Measurements from ENCODE around the gene PGAM5.

PGAM5 gene

GRCh38 chr12:132716356-132716755 is 5.7 kb downstream of the PGAM5 start:
- H3K4me3 ChIP-seq (ENCODE audit: low read depth, low read length), result no peak overlapping the region
- no peak for TF ChIP-seq CTCF (conservative IDR thresholded peaks at IDR 0.05; ENCODE audit: low read depth, low read length)
- DNase-seq (ENCODE audit: low read depth), result no peak

DNA sequence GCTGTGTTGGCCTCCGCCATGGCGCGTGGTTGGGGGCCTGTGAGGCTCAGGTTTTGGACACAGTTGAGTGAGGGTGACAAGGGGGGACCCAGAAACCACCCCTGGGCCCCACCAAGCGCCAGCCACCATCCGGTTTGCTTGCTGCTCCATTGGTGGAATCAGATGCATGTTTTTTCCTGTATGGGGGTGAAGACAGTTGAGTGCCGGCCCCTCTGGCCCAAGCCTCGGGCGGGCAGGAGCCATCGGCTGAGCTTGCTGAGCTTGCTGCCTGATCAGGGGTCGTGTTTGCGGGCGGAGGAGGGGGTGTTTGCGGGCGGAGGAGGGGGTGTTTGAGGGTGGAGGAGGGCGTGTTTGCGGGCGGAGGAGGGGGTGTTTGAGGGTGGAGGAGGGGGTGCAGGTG is 6.4 kb downstream of the PGAM5 start:
- H3K4me3 ChIP-seq (ENCODE audit: low read depth, low read length), result no peak overlapping the region
- TF ChIP-seq CTCF (conservative IDR thresholded peaks at IDR 0.05; ENCODE audit: low read depth, low read length), result no peak
- no peak for DNase-seq (ENCODE audit: low read depth)

GRCh38 chr12:132717531-132718387 is 7.1 kb downstream of the PGAM5 start:
- no peak for TF ChIP-seq CTCF (conservative IDR thresholded peaks at IDR 0.05; ENCODE audit: low read depth, low read length)
- H3K4me3 ChIP-seq (ENCODE audit: low read depth, low read length), result no peak overlapping the region
- DNase-seq (ENCODE audit: low read depth), result no peak

DNA sequence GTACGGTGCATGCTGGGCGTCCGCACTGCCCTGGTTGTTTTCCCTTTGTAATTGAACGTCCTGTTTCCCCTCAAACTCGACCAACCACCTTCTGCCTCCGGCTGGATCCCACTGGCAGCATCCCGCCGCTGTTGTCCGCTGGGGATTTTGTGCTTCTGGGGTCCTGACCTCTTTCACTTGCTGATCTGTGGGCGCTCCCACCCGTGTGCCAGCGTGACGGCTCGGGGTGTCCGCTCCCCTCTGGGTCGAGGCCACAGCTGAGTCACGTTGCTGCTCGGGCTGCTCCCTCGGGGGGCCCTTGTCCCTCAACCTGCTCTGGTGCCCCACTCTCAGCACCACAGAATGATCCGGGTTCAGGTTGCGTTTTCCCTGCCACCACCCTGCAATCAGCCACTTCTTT is 8.0 kb downstream of the PGAM5 start:
- no peak for DNase-seq (ENCODE audit: low read depth)
- TF ChIP-seq CTCF (conservative IDR thresholded peaks at IDR 0.05; ENCODE audit: low read depth, low read length), result no peak
- H3K4me3 ChIP-seq (ENCODE audit: low read depth, low read length), result no peak overlapping the region

GRCh38 chr12:132719141-132719953 is 8.7 kb downstream of the PGAM5 start:
- no peak for TF ChIP-seq CTCF (conservative IDR thresholded peaks at IDR 0.05; ENCODE audit: low read depth, low read length)
- no peak overlapping the region for H3K4me3 ChIP-seq (ENCODE audit: low read depth, low read length)
- DNase-seq (ENCODE audit: low read depth), result no peak

GRCh38 chr12:132719954-132720324 is 9.3 kb downstream of the PGAM5 start:
- TF ChIP-seq CTCF (conservative IDR thresholded peaks at IDR 0.05; ENCODE audit: low read depth, low read length), result no peak
- H3K4me3 ChIP-seq (ENCODE audit: low read depth, low read length), result no peak overlapping the region
- DNase-seq (ENCODE audit: low read depth), result no peak

All from choroid plexus epithelial cell (primary cell).